CD4-positive, alpha-beta T cell treated with Interleukin-6 for 4 hours (primary cell): Measurements from ENCODE around the gene CXCL1.
"Not testable (repeated sequence)": the region's sequence is repeated elsewhere in the genome, so short reads cannot be mapped to it uniquely, and the experiment has no call there.

ENCODE experiments used
- DNase-seq: peaks from one replicate; pipeline ENCODE4 v3.0.0-alpha.2; 2020; ENCODE audit warnings: mixed read lengths

The CXCL1 gene

DNA sequence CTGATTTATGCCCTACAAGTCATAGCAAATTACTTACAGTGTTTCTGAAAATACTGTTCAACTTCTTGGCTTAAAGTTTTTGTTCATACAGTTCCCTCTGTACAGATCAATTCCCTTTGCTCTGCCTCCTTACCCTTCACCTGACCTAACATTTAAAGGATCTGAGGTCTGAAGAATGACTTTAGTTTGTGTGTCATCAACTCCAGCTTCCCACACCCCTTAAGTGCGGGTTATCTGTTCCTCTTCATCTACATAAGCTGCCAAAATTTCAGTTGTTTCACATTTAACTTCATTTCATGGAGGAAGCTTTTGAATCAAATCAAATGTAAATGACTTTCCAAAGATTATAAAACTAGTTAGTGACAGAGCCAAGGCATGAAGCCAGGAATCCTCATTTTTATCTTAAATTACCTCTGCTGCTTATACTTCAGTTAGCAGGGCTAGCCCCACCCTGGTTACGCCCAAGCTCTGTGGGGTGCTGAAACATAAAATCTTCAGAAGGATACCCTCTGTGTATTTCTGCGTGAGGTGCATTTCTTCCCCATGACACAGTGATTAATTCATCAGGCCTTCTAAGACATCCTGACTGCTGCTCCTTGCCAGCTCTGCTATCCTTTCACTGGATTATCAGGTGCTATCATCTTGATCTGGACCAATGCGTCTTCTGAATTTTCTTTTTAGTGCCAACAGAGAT is 16.5 kb downstream of the CXCL1 start:
- no peak for DNase-seq

DNA sequence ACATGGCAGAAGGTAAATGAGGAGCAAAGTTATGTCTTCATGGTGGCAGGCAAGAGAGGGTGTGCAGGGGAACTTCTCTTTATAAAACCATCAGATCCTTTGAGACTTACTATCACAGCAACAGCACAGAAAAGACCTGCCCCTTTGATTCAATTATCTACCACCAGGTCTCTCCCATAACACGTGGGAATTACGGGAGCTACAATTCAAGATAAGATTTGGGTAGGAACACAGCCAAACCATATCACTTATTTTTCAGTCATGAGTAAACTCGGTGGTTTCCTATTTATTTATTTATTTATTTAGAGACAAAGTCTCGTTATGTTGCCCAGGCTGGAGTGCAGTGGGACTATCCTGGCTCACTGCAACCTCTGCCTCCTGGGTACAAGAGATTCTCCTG is 22.1 kb downstream of the CXCL1 start:
- DNase-seq, result no peak

- no peak for DNase-seq
Observed at GRCh38 chr4:73891739-73892405, 22.7 kb downstream of the CXCL1 start.

DNA sequence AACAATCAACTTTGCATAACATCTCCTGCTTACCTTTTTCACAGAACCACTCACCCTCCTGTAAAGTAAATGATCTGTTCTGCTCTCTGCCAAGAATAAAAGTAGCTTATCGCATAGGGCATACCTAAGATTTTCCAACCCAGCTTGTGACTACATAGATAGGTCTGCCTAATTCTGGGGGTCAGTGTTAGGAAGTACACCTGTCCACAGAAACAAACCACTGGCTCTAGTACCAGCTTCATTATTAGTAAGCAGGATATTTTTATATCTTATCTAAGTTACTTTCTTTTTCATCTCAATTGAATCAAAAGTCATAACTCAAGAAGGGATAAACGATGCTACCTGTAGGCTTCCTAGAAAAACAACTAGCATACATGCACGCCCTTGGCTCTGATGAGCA is 23.8 kb downstream of the CXCL1 start:
- DNase-seq, result no peak

GRCh38 chr4:73894001-73894400 is 24.8 kb downstream of the CXCL1 start:
- no peak for DNase-seq

- no peak for DNase-seq
Observed at GRCh38 chr4:73895201-73896175, 26.3 kb downstream of the CXCL1 start.

DNA sequence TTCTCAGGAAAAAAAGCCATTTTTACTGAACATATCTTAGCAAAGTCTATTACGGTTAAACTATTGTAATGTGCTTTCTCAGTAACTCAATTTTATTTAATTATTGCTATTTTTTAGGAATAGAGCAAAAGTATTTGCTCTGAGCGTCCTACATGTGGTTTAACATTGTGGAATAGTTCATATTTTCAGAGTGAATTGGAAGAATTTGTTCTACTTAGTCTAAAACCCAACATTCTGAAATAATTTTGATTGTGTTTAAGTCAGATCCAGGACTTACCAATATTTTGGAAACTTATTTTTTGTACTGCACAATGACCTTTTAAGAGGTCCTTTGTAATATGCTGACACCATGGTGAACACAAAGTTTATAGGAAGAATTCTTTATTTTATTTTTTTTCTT is 27.2 kb downstream of the CXCL1 start:
- DNase-seq, result no peak

- DNase-seq, result no peak
Observed at GRCh38 chr4:73897380-73898136, 28.4 kb downstream of the CXCL1 start.

DNA sequence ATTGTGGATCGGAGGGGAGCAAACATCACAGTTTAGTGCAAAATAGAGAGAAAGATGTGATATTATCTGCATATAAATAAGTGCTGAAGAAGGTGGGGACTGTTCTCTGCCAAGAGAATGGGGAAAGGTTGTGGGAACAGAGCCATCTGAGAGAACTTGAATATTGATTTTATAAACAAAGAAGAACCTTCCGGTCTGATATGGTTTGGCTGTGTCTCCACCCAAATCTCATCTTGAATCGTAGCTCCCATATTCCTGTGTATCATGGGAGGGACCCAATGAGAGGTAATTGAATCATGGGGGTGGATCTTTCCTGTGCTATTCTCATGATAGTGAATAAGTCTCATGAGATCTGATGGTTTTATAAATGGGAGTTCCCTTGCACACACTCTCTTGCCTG is 30.1 kb downstream of the CXCL1 start:
- DNase-seq, result not testable (repeated sequence)

- no peak for DNase-seq
Observed at GRCh38 chr4:73901031-73901430, 31.8 kb downstream of the CXCL1 start.

GRCh38 chr4:73902038-73902637 is 32.9 kb downstream of the CXCL1 start:
- DNase-seq, result no peak

GRCh38 chr4:73902817-73903547 is 33.8 kb downstream of the CXCL1 start:
- no peak for DNase-seq

- DNase-seq, result no peak
Observed at GRCh38 chr4:73904491-73904890, 35.3 kb downstream of the CXCL1 start.

GRCh38 chr4:73908965-73909364 is 39.8 kb downstream of the CXCL1 start:
- DNase-seq, result no peak

GRCh38 chr4:73911746-73912145 is 42.6 kb downstream of the CXCL1 start:
- no peak for DNase-seq

DNA sequence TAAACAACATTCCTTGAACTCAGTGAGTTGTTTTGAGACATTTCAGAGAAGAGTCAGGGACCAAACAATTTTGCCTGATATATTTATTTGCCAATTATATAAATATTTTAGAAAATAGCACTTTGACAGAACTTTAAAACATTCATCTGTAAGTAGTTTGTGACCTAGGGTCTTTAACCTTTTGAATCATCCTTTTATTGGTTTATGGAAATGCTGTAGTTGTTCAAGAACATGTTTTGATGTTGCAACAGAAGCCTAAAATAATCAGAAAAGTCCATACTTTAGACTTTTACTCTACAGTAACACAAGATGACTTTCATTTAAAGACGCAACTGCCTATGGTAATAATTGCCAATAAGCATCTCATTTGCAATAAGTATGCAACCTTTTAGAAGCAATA is 43.0 kb downstream of the CXCL1 start:
- no peak for DNase-seq

DNA sequence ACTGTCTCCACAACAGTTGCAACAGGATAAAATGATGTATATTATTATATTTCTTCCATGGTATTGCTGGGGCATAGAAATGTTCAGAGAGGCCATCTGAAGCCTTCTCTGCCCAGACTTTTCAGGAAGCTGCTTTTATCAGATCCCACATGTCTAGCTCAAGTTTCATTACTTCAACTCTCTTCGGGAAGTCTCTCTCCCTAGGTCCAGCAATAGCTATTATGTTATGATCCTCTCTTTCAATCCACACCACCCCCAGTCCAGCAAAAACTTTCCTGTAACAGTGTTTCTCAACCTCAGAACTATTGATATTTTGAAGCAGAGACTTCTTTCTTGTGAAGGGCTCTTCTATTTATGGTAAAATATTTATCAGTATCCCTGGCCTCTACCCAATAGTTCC is 44.9 kb downstream of the CXCL1 start:
- DNase-seq, result no peak

- DNase-seq, result no peak
Observed at GRCh38 chr4:73916172-73916925, 47.2 kb downstream of the CXCL1 start.

DNA sequence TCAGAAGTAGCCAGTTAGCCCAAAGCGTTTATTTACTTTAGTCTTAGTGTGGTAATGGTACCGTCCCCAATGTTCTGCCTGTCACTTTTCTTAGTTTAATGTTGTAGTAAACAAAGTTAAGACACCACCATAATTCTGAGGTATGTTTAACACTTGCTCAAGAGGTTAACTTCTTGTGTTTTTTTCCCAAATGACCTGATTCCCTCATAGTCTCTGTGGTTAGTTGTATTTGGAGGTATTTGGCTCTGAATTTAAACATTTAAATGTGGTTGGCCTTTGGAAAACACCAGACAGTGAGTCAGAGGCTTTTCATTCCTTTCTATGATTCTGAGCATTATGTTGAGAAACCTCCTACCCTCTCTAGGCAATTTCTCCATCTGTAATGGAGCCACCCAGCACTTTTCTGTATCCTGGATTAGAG is 47.9 kb downstream of the CXCL1 start:
- no peak for DNase-seq

- no peak for DNase-seq
Observed at GRCh38 chr4:73918058-73918457, 48.9 kb downstream of the CXCL1 start.

- no peak for DNase-seq
Observed at GRCh38 chr4:73919691-73920090, 50.5 kb downstream of the CXCL1 start.
